Peyer's patch (tissue), 4 donors: ENCODE results near the gene LEPROT. TPM values are rescaled to one million over a fixed set of nuclear protein-coding genes. Genes with fewer than 3 reads are reported as not detected.

Experiments used
- DNase-seq, 3 donors: peaks; one replicate each; pipeline ENCODE4 v3.0.0-alpha.2; 2017 to 2019
- H3K27ac ChIP-seq, 4 donors: fragments of 200-600 bp; sonication (generic); one replicate each; pipeline ENCODE4 v1.5.1; 2016 to 2019
- H3K27me3 ChIP-seq, 2 donors: fragments of 200-600 bp; sonication (generic); one replicate each; pipeline ENCODE4 v1.5.1; 2019
- H3K36me3 ChIP-seq, 3 donors: fragments of 200-600 bp; sonication (generic); one replicate each; pipeline ENCODE4 v1.5.1; 2016 to 2019
- H3K4me1 ChIP-seq, 4 donors: fragments of 200-600 bp; sonication (generic); one replicate each; pipeline ENCODE4 v1.5.1; 2016 to 2019
- H3K4me3 ChIP-seq, 4 donors: fragments of 200-600 bp; sonication (generic); 1 replicate in 3 of 4; 2 replicates in 1 of 4; pipeline ENCODE4 v1.5.1; 2016 to 2019; ENCODE audit warnings: mild to moderate bottlenecking in 1 of 4
- H3K9me3 ChIP-seq, 4 donors: fragments of 200-600 bp; sonication (generic); one replicate each; pipeline ENCODE4 v1.5.1; 2016 to 2019; ENCODE audit warnings: mild to moderate bottlenecking in 1 of 4
- CTCF ChIP-seq, 6 experiments: fragments of 450-650 bp in 4 of 6; fragments of 200-600 bp in 2 of 6; sonication (generic) in 1 of 6; IDR thresholded peaks; one replicate each; pipeline ENCODE4 v1.5.1; 2017 to 2019; ENCODE audit warnings: antibody characterized with exemption in 6 of 6, mild to moderate bottlenecking in 3 of 6, moderate library complexity in 1 of 6
- POLR2A ChIP-seq, 2 donors: fragments of 450-650 bp; IDR thresholded peaks; one replicate each; pipeline ENCODE4 v1.5.1; 2017; ENCODE audit warnings: antibody characterized with exemption in 2 of 2, mild to moderate bottlenecking in 2 of 2, moderate library complexity in 2 of 2
- total RNA-seq, 4 donors: library from RNA; depleted of rRNA; stranded (reverse); fragments of >200 nt; gene quantifications; one replicate each; pipeline ENCODE4 v1.1.0, GENCODE V29; 2016

The LEPROT gene
- total RNA-seq, 4 donors from 2014 or later = 19.8 to 52.5 (median 40.3) TPM

- Histone ChIP-seq H3K27ac (no peak overlapping the region), H3K4me3 (no peak overlapping the region), H3K4me1 (no peaks in the 10 kb centered on the region), H3K9me3 (no peaks in the 10 kb centered on the region), H3K27me3 (no peaks in the 10 kb centered on the region), H3K36me3 (no peaks in the 10 kb centered on the region)
- TF ChIP-seq CTCF (IDR thresholded peaks at IDR 0.05) (no peak), POLR2A (IDR thresholded peaks at IDR 0.05) (no peak)
- DNase-seq = no peak
These were observed 26.5 kb upstream of the LEPROT start for GRCh38 chr1:65393928-65394327.

- Histone ChIP-seq H3K4me1 (no peaks in the 10 kb centered on the region), H3K27ac (no peak overlapping the region), H3K4me3 (no peak overlapping the region), H3K27me3 (no peaks in the 10 kb centered on the region), H3K9me3 (no peaks in the 10 kb centered on the region), H3K36me3 (no peaks in the 10 kb centered on the region)
- no peak for DNase-seq
- TF ChIP-seq CTCF (IDR thresholded peaks at IDR 0.05) (no peak), POLR2A (IDR thresholded peaks at IDR 0.05) (no peak)
These were observed 24.4 kb upstream of the LEPROT start for GRCh38 chr1:65395887-65396612.

GRCh38 chr1:65398083-65398482 is 22.4 kb upstream of the LEPROT start:
- no peak for DNase-seq
- Histone ChIP-seq H3K36me3 (no peaks in the 10 kb centered on the region), H3K4me1 (no peaks in the 10 kb centered on the region), H3K27me3 (no peaks in the 10 kb centered on the region), H3K4me3 (no peak overlapping the region), H3K27ac (no peak overlapping the region), H3K9me3 (no peaks in the 10 kb centered on the region)
- TF ChIP-seq POLR2A (IDR thresholded peaks at IDR 0.05) = no peak
- TF ChIP-seq CTCF (IDR thresholded peaks at IDR 0.05) = no peak

GRCh38 chr1:65399003-65399402 is 21.5 kb upstream of the LEPROT start:
- no peak for TF ChIP-seq CTCF (IDR thresholded peaks at IDR 0.05)
- TF ChIP-seq POLR2A (IDR thresholded peaks at IDR 0.05) = no peak
- Histone ChIP-seq H3K4me3 (no peak overlapping the region), H3K9me3 (no peaks in the 10 kb centered on the region), H3K27me3 (no peaks in the 10 kb centered on the region), H3K27ac (no peak overlapping the region), H3K36me3 (no peaks in the 10 kb centered on the region), H3K4me1 (no peaks in the 10 kb centered on the region)
- no peak for DNase-seq

GRCh38 chr1:65401612-65402011 is 18.9 kb upstream of the LEPROT start:
- Histone ChIP-seq H3K27ac (no peak overlapping the region), H3K4me3 (no peak overlapping the region), H3K9me3 (no peaks in the 10 kb centered on the region), H3K27me3 (no peaks in the 10 kb centered on the region), H3K36me3 (no peaks in the 10 kb centered on the region), H3K4me1 (no peaks in the 10 kb centered on the region)
- TF ChIP-seq POLR2A (IDR thresholded peaks at IDR 0.05) (no peak), CTCF (IDR thresholded peaks at IDR 0.05) (no peak)
- DNase-seq = no peak
